ENCODE measurements around the gene APP.
"Not testable (repeated sequence)": the region's sequence is repeated elsewhere in the genome, so short reads cannot be mapped to it uniquely, and the experiment has no call there.

Gene APP

GRCh38 chr21:25918152-25918551, 252.4 kb downstream of the APP start:
- H3K4me1 ChIP-seq (ENCODE audit: control insufficient read depth, low read depth, low read length); H3K4me3 ChIP-seq (ENCODE audit: low read length); H3K9ac ChIP-seq (ENCODE audit: low read length); H3K9me3 ChIP-seq (ENCODE audit: control insufficient read depth, low read depth, low read length); H3K27me3 ChIP-seq (ENCODE audit: control insufficient read depth, insufficient read depth, low read length); H3K27ac ChIP-seq (ENCODE audit: low read length); H3K36me3 ChIP-seq (ENCODE audit: control insufficient read depth, low read depth, low read length): not testable (repeated sequence)

- Histone ChIP-seq H3K27ac (ENCODE audit: low read length) (no peak overlapping the region), H3K9ac (ENCODE audit: low read length) (no peak overlapping the region), H3K9me3 (ENCODE audit: control insufficient read depth, low read depth, low read length) (no peaks in the 10 kb centered on the region), H3K4me1 (ENCODE audit: control insufficient read depth, low read depth, low read length) (peaks cover 8% of the 10 kb centered on the region), H3K36me3 (ENCODE audit: control insufficient read depth, low read depth, low read length) (no peaks in the 10 kb centered on the region), H3K27me3 (ENCODE audit: control insufficient read depth, insufficient read depth, low read length) (no peaks in the 10 kb centered on the region), H3K4me3 (ENCODE audit: low read length) (no peak overlapping the region)
These were observed 254.3 kb downstream of the APP start for GRCh38 chr21:25916226-25916625.

GRCh38 chr21:25913479-25913878, 257.1 kb downstream of the APP start:
- Histone ChIP-seq H3K9me3 (ENCODE audit: control insufficient read depth, low read depth, low read length) (no peaks in the 10 kb centered on the region), H3K4me3 (ENCODE audit: low read length) (no peak overlapping the region), H3K27me3 (ENCODE audit: control insufficient read depth, insufficient read depth, low read length) (no peaks in the 10 kb centered on the region), H3K27ac (ENCODE audit: low read length) (no peak overlapping the region), H3K4me1 (ENCODE audit: control insufficient read depth, low read depth, low read length) (peaks cover 8% of the 10 kb centered on the region), H3K9ac (ENCODE audit: low read length) (no peak overlapping the region), H3K36me3 (ENCODE audit: control insufficient read depth, low read depth, low read length) (peaks cover 4% of the 10 kb centered on the region)

GRCh38 chr21:25912402-25912746, 258.2 kb downstream of the APP start:
- Histone ChIP-seq H3K27ac (ENCODE audit: low read length) (no peak overlapping the region), H3K4me3 (ENCODE audit: low read length) (no peak overlapping the region), H3K9ac (ENCODE audit: low read length) (no peak overlapping the region), H3K4me1 (ENCODE audit: control insufficient read depth, low read depth, low read length) (peaks cover 8% of the 10 kb centered on the region), H3K9me3 (ENCODE audit: control insufficient read depth, low read depth, low read length) (no peaks in the 10 kb centered on the region), H3K36me3 (ENCODE audit: control insufficient read depth, low read depth, low read length) (peaks cover 4% of the 10 kb centered on the region), H3K27me3 (ENCODE audit: control insufficient read depth, insufficient read depth, low read length) (no peaks in the 10 kb centered on the region)

GRCh38 chr21:25911730-25912401, 258.7 kb downstream of the APP start:
- peaks cover 4% of the 10 kb centered on the region for H3K36me3 ChIP-seq (ENCODE audit: control insufficient read depth, low read depth, low read length)
- no peak overlapping the region for H3K4me3 ChIP-seq (ENCODE audit: low read length)
- H3K27me3 ChIP-seq (ENCODE audit: control insufficient read depth, insufficient read depth, low read length), result no peaks in the 10 kb centered on the region
- no peaks in the 10 kb centered on the region for H3K9me3 ChIP-seq (ENCODE audit: control insufficient read depth, low read depth, low read length)
- no peak overlapping the region for H3K27ac ChIP-seq (ENCODE audit: low read length)
- peaks cover 8% of the 10 kb centered on the region for H3K4me1 ChIP-seq (ENCODE audit: control insufficient read depth, low read depth, low read length)
- H3K9ac ChIP-seq (ENCODE audit: low read length), result no peak overlapping the region

- Histone ChIP-seq H3K27ac (ENCODE audit: low read length) (no peak overlapping the region), H3K36me3 (ENCODE audit: control insufficient read depth, low read depth, low read length) (peaks cover 4% of the 10 kb centered on the region), H3K9ac (ENCODE audit: low read length) (no peak overlapping the region), H3K9me3 (ENCODE audit: control insufficient read depth, low read depth, low read length) (no peaks in the 10 kb centered on the region), H3K4me1 (ENCODE audit: control insufficient read depth, low read depth, low read length) (peaks cover 8% of the 10 kb centered on the region), H3K4me3 (ENCODE audit: low read length) (no peak overlapping the region), H3K27me3 (ENCODE audit: control insufficient read depth, insufficient read depth, low read length) (no peaks in the 10 kb centered on the region)
These were observed 259.8 kb downstream of the APP start for GRCh38 chr21:25910809-25911208.

- Histone ChIP-seq H3K4me3 (ENCODE audit: low read length) (no peak overlapping the region), H3K9me3 (ENCODE audit: control insufficient read depth, low read depth, low read length) (no peaks in the 10 kb centered on the region), H3K4me1 (ENCODE audit: control insufficient read depth, low read depth, low read length) (peaks cover 3% of the 10 kb centered on the region), H3K27ac (ENCODE audit: low read length) (no peak overlapping the region), H3K27me3 (ENCODE audit: control insufficient read depth, insufficient read depth, low read length) (no peaks in the 10 kb centered on the region), H3K9ac (ENCODE audit: low read length) (no peak overlapping the region), H3K36me3 (ENCODE audit: control insufficient read depth, low read depth, low read length) (peaks cover 6% of the 10 kb centered on the region)
These were observed 261.2 kb downstream of the APP start for GRCh38 chr21:25909341-25909740.

GRCh38 chr21:25908495-25908894, 262.1 kb downstream of the APP start:
- no peaks in the 10 kb centered on the region for H3K9me3 ChIP-seq (ENCODE audit: control insufficient read depth, low read depth, low read length)

GRCh38 chr21:25907573-25908275, 262.8 kb downstream of the APP start:
- H3K9ac ChIP-seq (ENCODE audit: low read length), result no peak overlapping the region
- H3K4me1 ChIP-seq (ENCODE audit: control insufficient read depth, low read depth, low read length), result no peaks in the 10 kb centered on the region
- H3K27me3 ChIP-seq (ENCODE audit: control insufficient read depth, insufficient read depth, low read length), result no peaks in the 10 kb centered on the region
- no peaks in the 10 kb centered on the region for H3K9me3 ChIP-seq (ENCODE audit: control insufficient read depth, low read depth, low read length)
- peaks cover 16% of the 10 kb centered on the region for H3K36me3 ChIP-seq (ENCODE audit: control insufficient read depth, low read depth, low read length)
- no peak overlapping the region for H3K27ac ChIP-seq (ENCODE audit: low read length)
- H3K4me3 ChIP-seq (ENCODE audit: low read length), result no peak overlapping the region

More at GRCh38 chr21:25908495-25908894, 262.1 kb downstream of the APP start:
- Histone ChIP-seq H3K4me3 (ENCODE audit: low read length) (no peak overlapping the region), H3K9ac (ENCODE audit: low read length) (no peak overlapping the region), H3K4me1 (ENCODE audit: control insufficient read depth, low read depth, low read length) (no peaks in the 10 kb centered on the region), H3K27me3 (ENCODE audit: control insufficient read depth, insufficient read depth, low read length) (no peaks in the 10 kb centered on the region), H3K36me3 (ENCODE audit: control insufficient read depth, low read depth, low read length) (peaks cover 14% of the 10 kb centered on the region), H3K27ac (ENCODE audit: low read length) (no peak overlapping the region)

- Histone ChIP-seq H3K9me3 (ENCODE audit: control insufficient read depth, low read depth, low read length) (no peaks in the 10 kb centered on the region), H3K9ac (ENCODE audit: low read length) (no peak overlapping the region), H3K36me3 (ENCODE audit: control insufficient read depth, low read depth, low read length) (peaks cover 24% of the 10 kb centered on the region), H3K4me3 (ENCODE audit: low read length) (no peak overlapping the region), H3K27me3 (ENCODE audit: control insufficient read depth, insufficient read depth, low read length) (no peaks in the 10 kb centered on the region), H3K27ac (ENCODE audit: low read length) (no peak overlapping the region), H3K4me1 (ENCODE audit: control insufficient read depth, low read depth, low read length) (no peaks in the 10 kb centered on the region)
These were observed 264.0 kb downstream of the APP start for GRCh38 chr21:25906587-25906986.

- H3K9me3 ChIP-seq (ENCODE audit: control insufficient read depth, low read depth, low read length), result no peaks in the 10 kb centered on the region
- no peak overlapping the region for H3K27ac ChIP-seq (ENCODE audit: low read length)
- no peaks in the 10 kb centered on the region for H3K27me3 ChIP-seq (ENCODE audit: control insufficient read depth, insufficient read depth, low read length)
- H3K4me3 ChIP-seq (ENCODE audit: low read length), result no peak overlapping the region
- H3K4me1 ChIP-seq (ENCODE audit: control insufficient read depth, low read depth, low read length), result no peaks in the 10 kb centered on the region
- no peak overlapping the region for H3K9ac ChIP-seq (ENCODE audit: low read length)
- peaks cover 27% of the 10 kb centered on the region for H3K36me3 ChIP-seq (ENCODE audit: control insufficient read depth, low read depth, low read length)
These were observed 265.4 kb downstream of the APP start for GRCh38 chr21:25905126-25905525.

Measured in iPS-18a (cell line).